Activated naive CD4-positive, alpha-beta T cell treated with anti-CD3 and anti-CD28 coated beads, Interleukin-2, amount 50 U/mL, for 16 hours (primary cell): Measurements from ENCODE around the gene LAMC2.

Experiments used
- DNase-seq: peaks from one replicate; pipeline ENCODE4 v3.0.0-alpha.2; 2020

Gene LAMC2

GRCh38 chr1:183215076-183215720 is 29.1 kb downstream of the LAMC2 start:
- DNase-seq, result no peak

GRCh38 chr1:183215936-183216335 is 29.9 kb downstream of the LAMC2 start:
- DNase-seq, result no peak

- no peak for DNase-seq
Observed at GRCh38 chr1:183218027-183218618, 32.1 kb downstream of the LAMC2 start.

- peak; percentile 29 for DNase-seq
Observed at GRCh38 chr1:183218971-183219615, 33.0 kb downstream of the LAMC2 start.

GRCh38 chr1:183219616-183220009 is 33.5 kb downstream of the LAMC2 start:
- no peak for DNase-seq

DNA sequence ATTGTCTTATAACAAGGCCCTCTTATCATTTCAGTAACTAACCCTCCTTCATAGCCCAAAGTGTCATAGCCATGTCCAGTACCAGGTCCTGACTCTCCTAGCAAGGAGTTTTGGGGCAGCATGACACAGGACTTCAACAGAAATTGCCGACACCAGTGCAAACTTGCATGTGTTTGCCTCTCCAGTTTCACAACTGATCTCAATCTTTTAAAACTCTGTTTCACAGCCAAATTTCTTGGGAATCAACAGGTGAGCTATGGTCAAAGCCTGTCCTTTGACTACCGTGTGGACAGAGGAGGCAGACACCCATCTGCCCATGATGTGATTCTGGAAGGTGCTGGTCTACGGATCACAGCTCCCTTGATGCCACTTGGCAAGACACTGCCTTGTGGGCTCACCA is 36.8 kb downstream of the LAMC2 start:
- no peak for DNase-seq

DNA sequence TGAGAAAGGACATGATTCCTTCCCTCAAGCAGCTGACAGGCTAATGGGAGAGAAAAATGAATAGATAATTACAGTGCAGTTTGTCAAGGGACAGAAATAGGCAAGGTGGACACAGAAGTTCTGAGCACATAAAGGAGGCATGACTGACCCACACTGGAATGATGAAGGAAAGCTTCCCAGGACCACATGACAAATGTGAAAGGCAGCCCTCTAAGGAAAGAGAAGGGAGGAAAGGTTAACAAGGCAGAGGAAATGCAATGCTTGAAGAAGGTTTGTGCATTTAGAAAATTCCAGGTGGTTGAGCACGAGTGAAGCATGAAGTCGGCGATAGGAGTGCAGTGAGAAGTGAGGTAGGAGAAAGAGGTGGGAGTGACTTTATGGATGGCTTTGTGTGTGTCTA is 37.4 kb downstream of the LAMC2 start:
- no peak for DNase-seq

DNA sequence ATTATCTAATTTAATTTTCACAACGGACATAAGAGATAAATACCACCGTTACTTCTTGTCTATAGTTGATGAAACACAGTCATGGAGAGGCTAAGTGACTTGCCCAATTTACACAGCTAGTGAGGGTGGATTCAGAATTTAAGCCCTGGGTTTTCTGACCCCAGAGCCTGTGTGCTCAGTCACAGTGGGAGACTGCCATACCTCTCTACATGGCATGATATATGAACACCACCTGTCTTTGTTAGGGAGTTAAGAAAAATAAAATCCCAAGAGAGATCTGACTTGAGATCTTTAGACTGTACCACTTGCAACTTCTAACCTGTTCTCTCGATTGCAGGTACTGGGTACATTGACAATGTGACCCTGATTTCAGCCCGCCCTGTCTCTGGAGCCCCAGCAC is 40.3 kb downstream of the LAMC2 start:
- no peak for DNase-seq

DNA sequence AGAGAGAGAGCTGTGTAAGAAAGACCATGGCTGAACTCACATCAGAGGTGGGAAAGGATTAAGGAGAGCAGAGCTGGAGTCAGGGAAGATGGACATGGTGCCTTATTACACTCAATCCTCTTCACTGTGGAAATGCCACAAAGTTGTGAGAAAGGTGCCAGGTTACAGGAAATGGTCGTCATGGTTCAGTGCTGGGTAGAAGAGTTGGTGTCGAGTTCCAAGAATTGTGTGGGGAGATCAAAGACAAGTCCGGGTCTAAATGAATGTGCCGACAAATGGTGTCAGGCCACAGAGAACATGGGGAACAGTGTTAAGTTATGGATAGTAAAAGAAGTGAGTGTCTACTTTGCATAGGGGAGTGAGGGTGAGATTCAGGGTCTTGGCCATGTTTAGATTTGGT is 40.9 kb downstream of the LAMC2 start:
- DNase-seq, result no peak

DNA sequence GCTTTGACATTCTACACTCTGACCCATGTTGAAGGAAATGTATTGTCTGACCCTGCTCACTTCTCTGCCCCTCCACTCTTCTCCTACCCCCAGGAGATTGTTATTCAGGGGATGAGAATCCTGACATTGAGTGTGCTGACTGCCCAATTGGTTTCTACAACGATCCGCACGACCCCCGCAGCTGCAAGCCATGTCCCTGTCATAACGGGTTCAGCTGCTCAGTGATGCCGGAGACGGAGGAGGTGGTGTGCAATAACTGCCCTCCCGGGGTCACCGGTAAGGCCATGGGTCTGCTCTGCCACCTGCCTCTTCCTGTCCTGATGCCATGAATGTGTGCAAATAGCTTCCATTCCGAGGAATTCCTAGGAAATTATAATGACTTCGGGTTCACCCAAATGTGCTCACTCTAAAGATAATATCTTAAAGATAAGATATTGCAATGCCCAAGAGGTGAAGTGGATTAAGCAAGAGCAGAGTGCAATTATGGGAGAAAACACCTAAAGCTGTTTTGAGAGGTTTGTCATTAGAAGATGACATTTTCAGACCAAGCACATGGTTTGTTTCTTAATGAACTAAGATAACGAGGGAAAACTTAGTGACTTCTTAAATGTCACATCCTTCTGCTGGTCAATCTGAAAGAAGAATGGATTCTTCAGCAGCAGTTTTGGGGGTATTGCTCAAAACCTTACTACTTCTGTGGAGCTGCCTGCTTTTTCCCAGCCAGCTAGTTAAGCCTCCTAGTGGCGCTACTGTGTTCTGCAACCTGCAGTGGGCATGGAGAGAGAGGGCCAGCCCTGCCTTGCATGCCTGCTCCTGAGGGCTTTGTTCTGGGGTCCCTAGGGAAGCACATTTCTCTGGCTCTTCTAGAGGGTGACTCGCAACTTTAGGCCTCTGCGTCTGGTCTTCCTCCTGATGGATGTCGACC is 41.6 kb downstream of the LAMC2 start:
- peak; percentile 23 for DNase-seq

DNA sequence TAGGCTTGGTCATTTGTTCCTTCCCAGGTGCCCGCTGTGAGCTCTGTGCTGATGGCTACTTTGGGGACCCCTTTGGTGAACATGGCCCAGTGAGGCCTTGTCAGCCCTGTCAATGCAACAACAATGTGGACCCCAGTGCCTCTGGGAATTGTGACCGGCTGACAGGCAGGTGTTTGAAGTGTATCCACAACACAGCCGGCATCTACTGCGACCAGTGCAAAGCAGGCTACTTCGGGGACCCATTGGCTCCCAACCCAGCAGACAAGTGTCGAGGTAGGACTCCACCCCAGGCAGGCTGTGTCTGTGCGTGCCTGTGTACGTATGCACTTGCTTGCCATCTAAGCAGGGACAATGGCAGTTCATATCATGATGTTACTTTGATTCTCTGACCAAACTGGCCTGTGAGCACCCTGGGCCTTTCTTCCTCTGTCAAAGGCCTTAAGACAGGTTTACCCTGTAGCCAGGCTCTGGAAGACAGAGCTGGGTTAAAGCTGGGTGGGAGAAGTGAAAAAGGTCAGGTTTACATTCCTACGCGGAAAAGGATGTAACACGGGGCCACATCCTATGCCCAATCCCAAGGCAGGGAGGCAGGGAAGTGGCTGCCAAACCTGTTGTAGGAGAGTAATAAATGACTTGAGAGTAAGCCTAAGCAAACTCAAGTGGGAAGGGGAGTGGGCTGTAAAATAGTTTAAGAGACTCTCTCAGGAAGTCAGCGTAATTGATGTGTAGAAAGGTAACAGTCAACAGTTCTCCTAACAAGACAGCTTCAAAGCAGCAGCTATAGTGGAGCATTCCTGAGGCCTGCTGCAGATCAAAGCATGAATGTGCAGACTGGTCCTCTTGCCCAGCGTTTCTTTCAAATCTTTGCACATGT is 42.5 kb downstream of the LAMC2 start:
- no peak for DNase-seq

- DNase-seq, result no peak
Observed at GRCh38 chr1:183230413-183230812, 44.3 kb downstream of the LAMC2 start.

DNA sequence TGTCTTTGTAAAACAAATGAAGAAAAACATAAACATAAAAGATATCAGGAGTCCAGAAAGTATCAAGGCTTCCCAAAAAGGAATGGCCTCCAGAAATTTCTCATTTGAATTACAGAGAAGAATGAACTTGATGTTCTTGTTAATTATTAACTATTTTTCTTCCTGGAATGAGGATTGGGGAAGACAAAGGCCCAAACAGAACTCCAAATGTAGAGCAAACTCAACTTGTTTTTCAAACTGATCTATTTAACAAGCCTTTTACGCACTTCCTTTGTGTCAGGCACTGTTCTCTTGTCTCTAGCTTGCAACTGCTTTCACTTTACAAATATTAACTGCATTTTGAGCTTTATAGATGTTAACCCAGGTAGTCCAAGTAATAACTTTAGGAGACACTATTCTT is 45.5 kb downstream of the LAMC2 start:
- no peak for DNase-seq

- DNase-seq, result no peak
Observed at GRCh38 chr1:183233113-183233512, 47.0 kb downstream of the LAMC2 start.

DNA sequence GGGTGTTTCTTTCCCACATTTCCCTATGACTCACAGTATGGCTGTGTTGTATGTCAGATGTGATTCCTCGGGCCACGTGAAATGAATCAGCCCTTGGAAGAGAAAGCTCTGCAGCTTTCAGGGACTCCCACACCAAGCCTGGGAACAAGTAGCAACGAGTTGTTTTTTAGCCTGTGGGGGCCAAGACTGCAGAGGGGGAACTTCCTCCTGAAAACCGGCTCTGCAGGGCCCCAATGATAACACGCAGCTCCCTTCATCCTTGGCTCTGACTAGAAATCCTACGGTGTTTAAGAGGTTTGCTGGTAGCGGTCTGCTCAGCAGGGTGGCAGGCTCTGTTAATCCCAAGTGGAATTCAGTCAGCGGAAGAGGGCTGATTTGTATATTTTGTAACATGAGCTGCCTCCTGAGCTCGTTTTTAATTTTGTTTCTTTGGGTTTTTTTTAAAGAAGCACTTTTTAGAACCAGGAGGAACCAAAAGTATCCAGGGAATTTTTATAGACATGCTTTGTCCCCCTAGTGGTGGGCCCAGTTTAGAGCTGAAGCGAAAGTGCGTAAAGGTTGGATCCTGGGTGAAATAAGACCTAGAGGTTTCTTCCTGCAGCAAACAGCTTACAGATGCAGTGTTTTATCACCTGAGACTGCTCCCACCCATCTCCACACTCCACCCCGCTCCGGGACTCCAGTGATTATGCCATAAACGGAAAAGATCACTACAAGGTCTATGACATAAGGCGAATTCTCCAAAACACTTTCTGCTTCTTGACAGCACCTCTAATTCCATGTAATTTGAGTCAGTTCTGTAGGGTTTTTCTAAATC is 48.8 kb downstream of the LAMC2 start:
- DNase-seq, result no peak

- no peak for DNase-seq
Observed at GRCh38 chr1:183235503-183235902, 49.4 kb downstream of the LAMC2 start.

GRCh38 chr1:183236158-183236725 is 50.2 kb downstream of the LAMC2 start:
- no peak for DNase-seq

DNA sequence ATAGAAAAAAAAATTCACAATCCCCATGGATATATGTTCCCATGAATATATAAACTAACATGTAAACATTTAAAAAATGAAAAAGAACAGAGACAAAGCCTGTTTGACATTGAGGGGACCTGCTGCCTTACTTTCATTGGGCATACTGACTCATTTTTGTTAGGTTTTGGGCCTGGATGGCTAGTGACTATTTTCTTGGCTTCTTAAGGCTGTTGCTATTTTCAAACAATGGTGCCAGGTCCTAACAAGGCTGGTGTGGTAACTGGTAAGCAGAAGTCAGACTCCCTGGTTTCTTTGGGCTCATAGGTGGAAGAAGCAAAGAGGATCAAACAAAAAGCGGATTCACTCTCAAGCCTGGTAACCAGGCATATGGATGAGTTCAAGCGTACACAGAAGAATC is 51.0 kb downstream of the LAMC2 start:
- no peak for DNase-seq

- DNase-seq, result no peak
Observed at GRCh38 chr1:183238071-183238470, 52.0 kb downstream of the LAMC2 start.

- no peak for DNase-seq
Observed at GRCh38 chr1:183239220-183239742, 53.2 kb downstream of the LAMC2 start.
